IMR-90 (cell line): ENCODE measurements around the gene VTN. TPM values are rescaled to one million over a fixed set of nuclear protein-coding genes. Genes with fewer than 3 reads are reported as not detected.

ENCODE experiments used
- ATAC-seq: fragments of 200-7000 bp; cut with Tn5 transposase; 2 replicates; pipeline ENCODE4 v1.9.1; 2020; ENCODE audit warnings: low read depth, mild to moderate bottlenecking, moderate library complexity
- BruUV-seq: library from RNA; stranded (reverse); fragments of 400-500 nt; replicated peaks from 2 replicates; lab custom pipeline; 2021; lab: Mats Ljungman, UMichigan
- CTCF ChIA-PET: fragments of 300-600 bp; formaldehyde crosslinking; extraction: SDS; loops from one replicate; lab custom pipeline; 2021; ENCODE audit warnings: antibody characterized with exemption; lab: Yijun Ruan, JAX
- POLR2A ChIA-PET: fragments of 300-600 bp; sonication (Branson Sonifier 250); formaldehyde crosslinking; loops from one replicate; lab custom pipeline; 2022; ENCODE audit warnings: antibody characterized with exemption; ENCODE audit not compliant: unreplicated experiment; lab: Charles Lee
- DNase-seq: peaks from one replicate; pipeline ENCODE4 v3.0.0; 2013
- H2AFZ ChIP-seq: replicated peaks from 2 replicates; pipeline ENCODE3; 2013; ENCODE audit warnings: low read length, mild to moderate bottlenecking; ENCODE audit not compliant: poor library complexity
- H2AK5ac ChIP-seq: 2 replicates; pipeline ENCODE4 v1.6.1; 2013; ENCODE audit warnings: low read depth, low read length, inconsistent platforms
- H2AK9ac ChIP-seq: replicated peaks from 2 replicates; pipeline ENCODE3; 2013; ENCODE audit warnings: mild to moderate bottlenecking, low read depth, low read length, moderate library complexity; ENCODE audit not compliant: poor library complexity
- H2BK120ac ChIP-seq: 2 replicates; pipeline ENCODE4 v1.6.1; 2013; ENCODE audit warnings: low read depth, low read length, inconsistent platforms
- H2BK15ac ChIP-seq: 3 replicates; pipeline ENCODE4 v1.6.1; 2013; ENCODE audit warnings: low read depth, low read length, inconsistent platforms
- H2BK20ac ChIP-seq: 2 replicates; pipeline ENCODE4 v1.6.1; 2013; ENCODE audit warnings: low read depth, mild to moderate bottlenecking, inconsistent platforms, low read length, moderate library complexity
- H2BK5ac ChIP-seq: 2 replicates; pipeline ENCODE4 v1.6.1; 2013; ENCODE audit warnings: mild to moderate bottlenecking, low read depth, low read length, inconsistent platforms; ENCODE audit not compliant: poor library complexity, severe bottlenecking
- H3K14ac ChIP-seq: replicated peaks from 2 replicates; pipeline ENCODE4 v1.6.1; 2013; ENCODE audit warnings: low read depth, low read length, inconsistent platforms
- H3K18ac ChIP-seq: 2 replicates; pipeline ENCODE4 v1.6.1; 2013; ENCODE audit warnings: low read depth, low read length, control low read depth
- H3K23ac ChIP-seq: 2 replicates; pipeline ENCODE4 v1.6.1; 2013; ENCODE audit warnings: low read depth, low read length, inconsistent platforms
- H3K27ac ChIP-seq: 2 replicates; pipeline ENCODE4 v1.5.1; 2013; ENCODE audit warnings: mild to moderate bottlenecking, control low read depth, low read length; ENCODE audit not compliant: insufficient read depth
- H3K27me3 ChIP-seq: 2 replicates; pipeline ENCODE4 v1.6.1; 2013; ENCODE audit warnings: low read length; ENCODE audit not compliant: control insufficient read depth, insufficient read depth
- H3K36me3 ChIP-seq: 2 replicates; pipeline ENCODE4 v1.6.1; 2013; ENCODE audit warnings: low read length, mixed read lengths; ENCODE audit not compliant: control insufficient read depth, insufficient read depth
- H3K4ac ChIP-seq: 2 replicates; pipeline ENCODE4 v1.6.1; 2013; ENCODE audit warnings: low read depth, low read length, inconsistent platforms
- H3K4me1 ChIP-seq: 2 replicates; pipeline ENCODE4 v1.6.1; 2013; ENCODE audit warnings: low read length, mixed read lengths; ENCODE audit not compliant: control insufficient read depth, insufficient read depth
- H3K4me2 ChIP-seq: 2 replicates; pipeline ENCODE4 v1.6.1; 2013; ENCODE audit warnings: low read depth, mild to moderate bottlenecking, control low read depth, low read length, moderate library complexity
- H3K4me3 ChIP-seq: 2 replicates; pipeline ENCODE4 v1.5.1; 2013; ENCODE audit warnings: low read depth, mild to moderate bottlenecking, control low read depth, low read length, moderate library complexity; ENCODE audit not compliant: insufficient read depth
- H3K56ac ChIP-seq: 2 replicates; pipeline ENCODE4 v1.6.1; 2013; ENCODE audit warnings: low read length, inconsistent platforms; ENCODE audit not compliant: insufficient read depth; ENCODE audit errors: extremely low read depth
- H3K79me1 ChIP-seq, 2 experiments: 2 replicates each; pipeline ENCODE4 v1.6.1; 2013; ENCODE audit warnings: low read length in 2 of 2, inconsistent platforms in 1 of 2, low read depth in 1 of 2
- H3K9ac ChIP-seq: 2 replicates; pipeline ENCODE4 v1.6.1; 2013; ENCODE audit warnings: low read depth, low read length, control low read depth
- H3K9me1 ChIP-seq: 2 replicates; pipeline ENCODE4 v1.6.1; 2013; ENCODE audit warnings: low read length, inconsistent platforms; ENCODE audit not compliant: insufficient read depth
- H3K9me3 ChIP-seq: 2 replicates; pipeline ENCODE4 v1.6.1; 2013; ENCODE audit warnings: low read length; ENCODE audit not compliant: control insufficient read depth, insufficient read depth
- H4K20me1 ChIP-seq: 2 replicates; pipeline ENCODE4 v1.6.1; 2013; ENCODE audit warnings: low read length, inconsistent platforms; ENCODE audit not compliant: insufficient read depth
- H4K5ac ChIP-seq: 2 replicates; pipeline ENCODE4 v1.6.1; 2013; ENCODE audit warnings: mild to moderate bottlenecking, low read depth, low read length, control low read depth
- H4K8ac ChIP-seq, 2 experiments: 2 replicates each; pipeline ENCODE4 v1.6.1; 2013; ENCODE audit warnings: low read depth in 2 of 2, low read length in 2 of 2, control low read depth in 1 of 2, inconsistent platforms in 1 of 2
- H4K91ac ChIP-seq: 2 replicates; pipeline ENCODE4 v1.6.1; 2013; ENCODE audit warnings: low read depth, low read length, inconsistent platforms; ENCODE audit not compliant: insufficient read depth
- CEBPB ChIP-seq: IDR thresholded peaks from 2 replicates; pipeline ENCODE4 v1.6.1; 2012; ENCODE audit warnings: low read depth, low read length, improper control_type of control experiment
- MXI1 ChIP-seq: IDR thresholded peaks from 2 replicates; pipeline ENCODE4 v1.6.1; 2012; ENCODE audit warnings: low read depth, mild to moderate bottlenecking, low read length, moderate library complexity, borderline replicate concordance
- RAD21 ChIP-seq: IDR thresholded peaks from 2 replicates; pipeline ENCODE4 v1.6.1; 2012; ENCODE audit warnings: low read length, improper control_type of control experiment
- RCOR1 ChIP-seq: IDR thresholded peaks from 2 replicates; pipeline ENCODE4 v1.6.1; 2012; ENCODE audit warnings: mild to moderate bottlenecking, low read length, improper control_type of control experiment; ENCODE audit not compliant: insufficient replicate concordance
- USF2 ChIP-seq: fragments of 150-350 bp; IDR thresholded peaks from 2 replicates; pipeline ENCODE4 v1.6.1; 2017; ENCODE audit warnings: mild to moderate bottlenecking, antibody characterized with exemption, low read length, low read depth
- WGBS, 2 experiments: methylation state at CpG; one replicate each; pipeline versions ENCODE4 v1.1.5 to v1.1.7; 2013; ENCODE audit warnings: missing lambda C conversion rate in 2 of 2; ENCODE audit not compliant: insufficient read length in 1 of 2; ENCODE audit errors: extremely low coverage in 2 of 2; 5-methylcytosine and 5-hydroxymethylcytosine counted together
- dilution Hi-C: fragments of 300-500 bp; cut with HindIII; formaldehyde crosslinking; loops from one replicate; pipeline ENCODE4 v1.14.3; 2018; ENCODE audit warnings: low sequenced_read_pairs; ENCODE audit not compliant: unreplicated experiment
- in situ Hi-C: fragments of 300-500 bp; cut with MboI; formaldehyde crosslinking; loops from 3 replicates; pipeline ENCODE4 v1.14.3; 2019; ENCODE audit warnings: low sequenced_read_pairs, inconsistent platforms, mixed read lengths
- intact Hi-C: fragments of 100-400 bp; cut with micrococcal nuclease; formaldehyde crosslinking; loops from 2 replicates; pipeline ENCODE4 v1.10.0; 2022
- polyA plus RNA-seq, 3 experiments: library from polyadenylated mRNA; depleted of rRNA; stranded (reverse); fragments of >200 nt; gene quantifications; 2 replicates each; pipeline ENCODE4 v1.2.3, GENCODE V29; 2012; ENCODE audit warnings: low replicate concordance in 1 of 3
- total RNA-seq: library from RNA; depleted of rRNA; stranded (reverse); fragments of >200 nt; gene quantifications from 2 replicates; pipeline ENCODE4 v1.2.3, GENCODE V29; 2012
- TF ChIP-seq, protein P1 (sequence below): fragments of 150-350 bp; IDR thresholded peaks from 2 replicates; pipeline ENCODE4 v1.6.1; 2016; ENCODE audit warnings: low read depth, mild to moderate bottlenecking, low read length, moderate library complexity, borderline replicate concordance

VTN gene
- total and polyA plus RNA-seq, 2 of the 4 experiments (the other 2 are of a cell fraction), result 0.18 to 1.0 TPM

DNA sequence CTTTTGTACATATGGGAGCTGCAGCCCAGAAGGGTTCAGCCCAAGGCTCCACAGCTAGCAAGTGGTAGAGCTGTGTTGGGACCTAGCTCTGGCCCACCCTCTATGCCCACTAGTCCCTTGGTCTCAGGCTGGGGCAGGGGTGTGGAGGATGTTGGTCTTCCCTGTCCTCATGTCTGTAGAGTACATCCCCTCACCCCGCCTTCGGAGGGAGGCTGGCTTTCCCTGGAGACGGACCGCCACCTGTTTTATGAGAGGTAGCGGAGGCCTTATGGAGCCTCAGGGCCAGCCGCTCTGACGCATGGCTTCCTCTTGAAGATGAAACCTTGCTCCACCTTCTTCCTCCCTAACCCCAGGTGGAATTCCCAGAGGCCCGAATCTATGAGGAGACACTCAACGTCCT, 26.1 kb downstream of the VTN start:
- WGBS, 2 experiments, result 100% methylated on average over 2 of the region's 9 CpGs; no CpG with 5 or more reads in 1 of the 2 experiments
- TF ChIP-seq RAD21 (no peak), RCOR1 (no peak), CEBPB (no peak), USF2 (no peak), MXI1 (no peak)
- TF ChIP-seq, protein P1, sequence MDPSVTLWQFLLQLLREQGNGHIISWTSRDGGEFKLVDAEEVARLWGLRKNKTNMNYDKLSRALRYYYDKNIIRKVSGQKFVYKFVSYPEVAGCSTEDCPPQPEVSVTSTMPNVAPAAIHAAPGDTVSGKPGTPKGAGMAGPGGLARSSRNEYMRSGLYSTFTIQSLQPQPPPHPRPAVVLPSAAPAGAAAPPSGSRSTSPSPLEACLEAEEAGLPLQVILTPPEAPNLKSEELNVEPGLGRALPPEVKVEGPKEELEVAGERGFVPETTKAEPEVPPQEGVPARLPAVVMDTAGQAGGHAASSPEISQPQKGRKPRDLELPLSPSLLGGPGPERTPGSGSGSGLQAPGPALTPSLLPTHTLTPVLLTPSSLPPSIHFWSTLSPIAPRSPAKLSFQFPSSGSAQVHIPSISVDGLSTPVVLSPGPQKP, result no peak
- Histone ChIP-seq H2BK15ac (no peak overlapping the region), H2AFZ (no peak overlapping the region), H2AK5ac (no peak overlapping the region), H3K23ac (no peak overlapping the region), H3K79me1 (peaks cover 25 to 85% of the 10 kb centered on the region in 2 experiments), H3K9me1 (peaks cover 16% of the 10 kb centered on the region; the same call in 1 of the 2 replicates), H3K4me3 (no peak overlapping the region), H2BK120ac (no peak overlapping the region), H3K36me3 (peaks cover 84% of the 10 kb centered on the region), H2BK20ac (no peak overlapping the region), H3K27me3 (no peaks in the 10 kb centered on the region), H4K20me1 (peaks cover 23% of the 10 kb centered on the region), H3K14ac (no peak overlapping the region), H3K27ac (no peak overlapping the region), H3K4me2 (no peak overlapping the region), H2AK9ac (no peak overlapping the region), H3K18ac (no peak overlapping the region), H3K56ac (no peak overlapping the region), H3K4ac (no peak overlapping the region), H3K9ac (no peak overlapping the region), H4K91ac (no peak overlapping the region), H3K9me3 (no peaks in the 10 kb centered on the region), H4K5ac (no peak overlapping the region), H2BK5ac (no peak overlapping the region), H3K4me1 (peaks cover 16% of the 10 kb centered on the region), H4K8ac (no peak overlapping the region)
- intact Hi-C loops, result no loop called here
- dilution Hi-C loops, result no loop called here
- in situ Hi-C loops, result loop anchor here (25.0 kb wide), 1 partner anchor 807 kb away; no protein-coding TSS in a partner anchor
- no TSS peak for BruUV-seq
- ChIA-PET CTCF (no interaction called here), POLR2A (no interaction called here)
- DNase-seq, result no peak
- ATAC-seq, result no peak
